SK-N-SH (cell line): Measurements from ENCODE around the gene PACC1.

Experiments used
- CTCF ChIP-seq: fragments of 200-600 bp; sonication (generic); IDR thresholded peaks from 2 replicates; pipeline ENCODE4 v1.6.1; 2017; ENCODE audit warnings: antibody characterized with exemption, mild to moderate bottlenecking, moderate library complexity
- EZH2phosphoT487 ChIP-seq: fragments of 200-600 bp; sonication (generic); IDR thresholded peaks from 2 replicates; pipeline ENCODE4 v1.6.1; 2017; ENCODE audit warnings: low read depth, mixed run types, mild to moderate bottlenecking, antibody characterized with exemption, moderate library complexity, borderline replicate concordance
- GATA2 ChIP-seq: sonication (generic); formaldehyde crosslinking; IDR thresholded peaks from 2 replicates; pipeline ENCODE4 v1.5.0; 2020; ENCODE audit warnings: mild to moderate bottlenecking, missing genetic modification reagents
- PBX3 ChIP-seq: IDR thresholded peaks from 2 replicates; pipeline ENCODE4; 2012
- POLR2AphosphoS5 ChIP-seq: IDR thresholded peaks from 2 replicates; pipeline ENCODE4 v1.6.1; 2012; ENCODE audit warnings: low read depth, low read length
- SMC3 ChIP-seq: IDR thresholded peaks from 2 replicates; pipeline ENCODE4 v1.6.1; 2012; ENCODE audit warnings: low read depth, low read length, improper control_type of control experiment
- USF2 ChIP-seq: fragments of 150-350 bp; IDR thresholded peaks from 2 replicates; pipeline ENCODE4 v1.6.1; 2017; ENCODE audit warnings: antibody characterized with exemption, low read length, low read depth, borderline replicate concordance

GRCh38 chr1:212455401-212455800 is 40.7 kb upstream of the PACC1 start:
- TF ChIP-seq SMC3 (no peak), POLR2AphosphoS5 (no peak), CTCF (no peak), PBX3 (no peak), USF2 (no peak), EZH2phosphoT487 (no peak), GATA2 (CRISPR knock-in tag) (no peak)
